GM12891 (cell line): ENCODE results near the gene FLAD1.
"Not testable (repeated sequence)": the region's sequence is repeated elsewhere in the genome, so short reads cannot be mapped to it uniquely, and the experiment has no call there.

Experiments
- DNase-seq: peaks from one replicate; pipeline ENCODE4 v3.0.0; 2011; ENCODE audit warnings: low spot score; ENCODE audit not compliant: insufficient read length
- FAIRE-seq: peaks from 2 replicates; lab custom pipeline; 2011; peaks lifted over from hg19 to GRCh38; lab: Jason Lieb, UNC
- PAX5 ChIP-seq: IDR thresholded peaks from 2 replicates; pipeline ENCODE4 v1.6.1; 2011; ENCODE audit warnings: low read length, moderate library complexity, mild to moderate bottlenecking; ENCODE audit not compliant: insufficient read depth, severe bottlenecking
- POLR2A ChIP-seq: IDR thresholded peaks from 2 replicates; pipeline ENCODE4 v1.6.1; 2011; ENCODE audit warnings: low read depth, low read length, control low read depth
- POLR2AphosphoS5 ChIP-seq: IDR thresholded peaks from 2 replicates; pipeline ENCODE4 v1.6.1; 2011; ENCODE audit warnings: low read depth, low read length, control low read depth
- POU2F2 ChIP-seq: IDR thresholded peaks from 2 replicates; pipeline ENCODE4 v1.6.1; 2011; ENCODE audit warnings: low read depth, mild to moderate bottlenecking, control low read depth, low read length, moderate library complexity
- SPI1 ChIP-seq: IDR thresholded peaks from 2 replicates; pipeline ENCODE4 v1.6.1; 2011; ENCODE audit warnings: low read depth, low read length, control low read depth
- TAF1 ChIP-seq: IDR thresholded peaks from 2 replicates; pipeline ENCODE4 v1.6.1; 2011; ENCODE audit warnings: low read depth, low read length, control low read depth

The FLAD1 gene

DNA sequence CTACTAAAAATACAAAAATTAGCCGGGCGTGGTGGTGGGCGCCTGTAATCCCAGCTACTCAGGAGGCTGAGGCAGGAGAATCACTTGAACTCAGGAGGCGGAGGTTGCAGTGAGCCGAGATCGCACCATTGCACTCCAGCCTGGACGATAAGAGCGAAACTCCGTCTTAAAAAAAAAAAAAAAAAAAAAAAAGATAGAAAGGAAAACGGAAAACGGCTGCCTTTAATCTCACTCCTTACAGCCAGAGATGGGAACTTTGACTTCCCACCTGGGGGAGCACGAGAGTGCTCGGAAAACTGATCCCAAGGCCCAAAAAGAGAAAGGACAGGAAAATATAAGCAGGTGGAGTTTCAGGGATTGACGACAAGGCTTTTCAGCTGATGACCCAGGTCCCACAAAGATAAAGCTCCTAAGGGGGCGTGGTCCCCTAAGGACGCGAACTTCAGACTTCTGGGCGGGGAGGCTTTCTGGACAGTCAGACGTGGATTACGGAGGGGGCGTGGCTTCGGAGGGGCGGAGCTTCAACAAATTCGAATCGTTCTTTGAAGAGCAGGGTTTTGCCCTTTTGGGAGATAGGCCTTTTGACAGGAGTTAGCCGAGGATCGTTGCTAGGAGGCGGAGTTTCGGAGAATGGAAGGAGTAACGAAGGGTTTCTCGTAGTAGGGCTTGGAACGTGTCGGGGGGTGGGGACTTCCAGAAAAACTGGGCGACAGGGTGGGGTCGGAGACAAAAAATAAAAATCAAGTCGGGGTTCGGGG is 9.6 kb upstream of the FLAD1 start:
- DNase-seq (peak; percentile 79), FAIRE-seq (peak; percentile 66)
- TF ChIP-seq POLR2A (peak; percentile 29; the same call in 1 of the 2 replicates), TAF1 (no peak; the same call in 1 of the 2 replicates), PAX5 (no peak), SPI1 (no peak), POU2F2 (0 out of 2 replicates have a peak, but pooled peaks have one; percentile 3), POLR2AphosphoS5 (no peak; the same call in 1 of the 2 replicates)

DNA sequence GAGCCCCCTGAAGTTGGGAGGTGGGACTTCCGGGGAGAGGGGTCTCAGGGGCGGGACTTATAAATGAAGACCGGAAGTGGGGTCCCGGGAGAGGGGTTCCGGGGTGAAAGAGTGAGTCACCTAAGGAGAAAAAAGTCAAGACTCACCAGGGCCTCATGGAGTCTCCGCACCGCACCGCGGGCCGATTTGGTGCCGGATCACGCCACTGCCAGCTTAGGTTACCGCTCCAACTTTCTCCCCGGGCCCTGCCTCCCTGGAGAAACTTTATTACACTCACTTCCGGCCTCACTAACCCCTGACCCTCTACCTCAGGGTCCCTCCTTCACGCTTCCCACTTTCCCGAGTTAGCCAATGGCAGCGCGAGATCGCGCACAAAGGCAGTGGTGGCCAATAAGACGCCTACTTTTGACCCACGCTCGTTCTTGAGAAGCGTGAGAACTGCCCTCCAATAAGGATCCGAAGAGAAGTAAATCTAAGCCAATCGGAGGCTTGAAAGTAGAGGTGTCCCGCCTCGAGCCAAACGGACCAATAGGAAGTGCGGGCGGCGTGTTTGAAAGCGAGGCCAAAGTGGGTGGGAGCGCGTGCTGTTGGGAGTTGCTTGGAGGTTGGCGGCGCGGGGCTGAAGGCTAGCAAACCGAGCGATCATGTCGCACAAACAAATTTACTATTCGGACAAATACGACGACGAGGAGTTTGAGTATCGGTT is 8.9 kb upstream of the FLAD1 start, which contains the start of gene CKS1B:
Gene CKS1B, plus strand, starts transcription at position 580 of the 706 bp plus-strand sequence. Its CDS starts 65 bp downstream, at position 645.
- 0 out of 2 replicates have a peak, but pooled peaks have one; percentile 7 for TF ChIP-seq SPI1
- TF ChIP-seq POU2F2 = no peak; the same call in 1 of the 2 replicates
- TF ChIP-seq POLR2AphosphoS5 = peak; percentile 80
- TF ChIP-seq POLR2A = peak; percentile 62
- no peak; the same call in none of the 2 replicates for TF ChIP-seq TAF1
- FAIRE-seq (no peak), DNase-seq (peak; percentile 81)

DNA sequence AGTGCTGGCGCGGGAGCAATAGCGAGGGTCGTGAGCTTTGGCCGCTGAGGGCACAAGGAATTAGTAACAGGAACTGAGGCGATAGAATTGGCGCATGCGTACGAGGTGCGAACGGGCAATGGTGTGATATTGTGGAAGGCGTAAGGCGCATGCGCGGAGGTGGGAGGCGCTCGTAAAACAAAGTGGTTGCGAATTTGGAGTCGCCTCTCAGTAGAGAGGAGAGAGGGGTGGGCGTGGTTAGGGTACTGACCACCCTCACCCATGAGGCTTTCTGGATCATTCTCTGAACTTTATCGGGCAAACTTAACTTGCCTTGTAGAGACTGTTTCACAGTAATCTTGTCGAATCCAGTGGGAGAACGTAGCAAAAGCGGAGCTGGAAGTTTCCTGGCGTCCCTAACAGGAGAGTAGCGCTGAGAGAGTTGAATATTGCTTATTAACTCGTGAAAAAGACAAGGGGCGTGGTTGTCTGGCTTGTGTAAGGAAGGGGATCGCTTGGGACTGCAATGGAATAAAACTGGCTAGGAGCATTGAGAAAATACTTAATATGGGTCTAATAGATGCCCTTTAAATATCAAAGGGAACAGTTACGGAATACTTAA is 8.2 kb upstream of the FLAD1 start:
- peak; percentile 68 for DNase-seq
- peak; percentile 97 for FAIRE-seq
- TF ChIP-seq TAF1 (peak; percentile 58; the same call in 1 of the 2 replicates), POLR2A (peak; percentile 66), SPI1 (peak; percentile 64), POLR2AphosphoS5 (peak; percentile 62), POU2F2 (no peak), PAX5 (no peak)

DNA sequence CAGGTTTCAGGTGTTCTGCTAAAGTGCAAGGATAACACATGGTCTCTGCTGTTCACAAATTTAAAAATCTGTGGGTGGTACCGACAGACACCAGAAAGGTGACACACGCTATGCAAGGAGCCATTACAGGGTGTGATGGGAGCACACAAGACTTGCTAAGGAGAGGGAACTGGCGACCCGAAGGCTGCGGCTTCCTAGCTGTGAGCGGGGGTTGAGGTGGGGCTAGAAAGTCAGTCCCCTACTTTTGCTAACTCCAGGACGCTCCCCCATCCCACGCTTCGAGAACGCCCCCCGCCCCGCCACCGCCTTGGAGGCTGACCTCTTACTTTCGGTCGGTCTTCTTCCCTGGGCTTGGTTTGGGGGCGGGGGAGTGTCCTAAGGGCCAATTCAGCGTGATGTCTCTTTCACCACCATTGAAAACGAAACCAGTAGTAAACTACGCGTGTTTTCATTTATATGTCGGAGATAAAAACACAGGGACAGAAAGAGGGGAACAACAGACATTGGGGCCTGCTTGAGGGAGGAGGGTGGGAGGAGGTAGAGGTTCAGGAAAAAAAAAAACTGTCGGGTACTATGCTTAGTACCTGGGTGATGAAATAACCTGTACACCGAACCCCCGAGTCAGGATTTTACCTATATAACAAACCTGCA is 7.6 kb upstream of the FLAD1 start:
- TF ChIP-seq POU2F2 = peak; percentile 30; the same call in 1 of the 2 replicates
- no peak for TF ChIP-seq TAF1
- 0 out of 2 replicates have a peak, but pooled peaks have one; percentile 31 for TF ChIP-seq POLR2A
- DNase-seq (no peak), FAIRE-seq (peak; percentile 66)

DNA sequence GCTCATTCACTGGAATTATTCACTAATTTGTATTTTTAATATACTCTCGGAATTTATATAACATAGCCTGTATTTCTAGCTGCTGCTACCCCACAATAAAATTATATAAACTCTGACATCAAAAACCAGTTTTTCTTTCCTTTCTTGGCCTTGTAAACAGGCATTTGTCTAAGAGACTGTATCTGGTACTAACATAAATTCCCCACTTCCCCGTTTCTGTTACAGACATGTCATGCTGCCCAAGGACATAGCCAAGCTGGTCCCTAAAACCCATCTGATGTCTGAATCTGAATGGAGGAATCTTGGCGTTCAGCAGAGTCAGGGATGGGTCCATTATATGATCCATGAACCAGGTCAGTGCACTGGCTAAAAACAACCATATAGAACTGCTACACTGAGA is 5.4 kb upstream of the FLAD1 start:
- TF ChIP-seq SPI1 = peak; percentile 50
- not testable (repeated sequence) for FAIRE-seq, DNase-seq

DNA sequence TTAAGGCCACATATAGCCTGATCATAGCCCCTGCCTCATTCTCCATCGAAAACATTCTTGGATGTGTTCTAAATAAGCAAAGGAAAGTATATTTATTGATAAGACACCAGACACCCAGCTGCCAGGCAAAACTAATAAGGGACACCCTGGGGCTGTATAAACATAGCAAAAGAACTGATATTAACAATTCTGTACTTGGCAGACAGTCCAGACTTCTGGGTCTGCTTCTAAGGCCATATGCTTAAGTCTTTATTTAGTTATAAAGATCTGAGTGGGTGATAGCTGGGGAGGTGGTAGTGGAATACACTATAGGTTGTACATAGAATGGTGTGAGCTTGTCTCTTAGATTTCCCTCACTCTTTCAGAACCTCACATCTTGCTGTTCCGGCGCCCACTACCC is 4.8 kb upstream of the FLAD1 start:
- TF ChIP-seq POLR2A (no peak), POU2F2 (no peak), PAX5 (no peak), POLR2AphosphoS5 (no peak), SPI1 (no peak), TAF1 (no peak)
- DNase-seq (no peak), FAIRE-seq (no peak)

DNA sequence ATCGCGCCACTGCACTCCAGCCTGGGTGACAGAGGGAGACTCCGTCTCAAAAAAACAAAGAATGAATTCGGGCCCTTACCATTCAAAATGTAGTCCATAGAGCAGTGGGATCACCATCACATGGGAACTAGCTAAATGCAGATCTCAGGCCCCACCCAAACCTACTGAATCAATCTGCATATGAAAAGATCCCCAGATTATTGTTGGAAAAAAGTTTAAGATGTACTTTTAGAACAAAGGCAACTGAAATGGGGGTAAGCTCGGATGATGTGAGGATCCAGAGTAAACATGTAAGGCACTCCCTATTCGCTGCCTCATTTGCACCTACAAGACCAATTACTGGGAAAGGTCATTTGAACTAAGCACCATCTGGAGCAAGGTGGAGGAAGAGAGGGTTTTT is 803 bp upstream of the FLAD1 start:
- TF ChIP-seq TAF1 (no peak), POLR2AphosphoS5 (no peak), PAX5 (no peak), SPI1 (no peak), POLR2A (no peak), POU2F2 (no peak)
- FAIRE-seq = no peak
- no peak for DNase-seq

DNA sequence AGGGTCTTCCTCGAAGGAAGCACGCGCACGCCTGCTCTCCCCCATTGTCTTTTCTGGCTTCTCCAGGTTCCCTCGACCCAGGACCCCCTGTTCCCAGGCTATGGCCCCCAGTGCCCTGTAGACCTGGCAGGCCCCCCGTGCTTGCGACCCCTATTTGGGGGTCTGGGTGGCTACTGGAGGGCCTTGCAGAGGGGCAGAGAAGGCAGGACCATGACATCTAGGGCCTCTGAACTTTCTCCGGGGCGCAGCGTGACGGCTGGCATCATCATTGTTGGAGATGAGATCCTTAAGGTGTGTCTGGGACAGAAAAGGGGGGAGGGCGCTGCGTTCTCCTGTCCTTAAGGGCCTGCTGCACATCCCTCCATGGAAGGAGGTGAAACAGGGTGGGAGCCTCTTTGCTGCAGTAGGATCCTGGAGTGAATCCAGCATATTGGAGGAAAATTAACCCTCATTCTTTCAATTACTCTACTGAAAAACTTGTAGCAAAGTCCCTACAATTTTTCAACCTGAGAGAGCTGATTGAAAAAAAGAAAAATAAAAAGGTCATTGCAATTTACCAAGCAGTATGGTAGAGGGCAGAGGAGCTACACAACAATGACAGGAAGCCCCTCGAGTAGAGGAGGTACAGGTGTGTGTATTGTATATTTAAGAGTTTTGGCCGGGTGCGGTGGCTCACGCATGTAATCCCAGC is 777 bp downstream of the FLAD1 start:
- DNase-seq = no peak
- no peak for FAIRE-seq
- no peak for TF ChIP-seq POLR2AphosphoS5
- TF ChIP-seq TAF1 = no peak
- TF ChIP-seq POU2F2 = no peak
- no peak for TF ChIP-seq POLR2A
- no peak for TF ChIP-seq PAX5
- no peak for TF ChIP-seq SPI1

DNA sequence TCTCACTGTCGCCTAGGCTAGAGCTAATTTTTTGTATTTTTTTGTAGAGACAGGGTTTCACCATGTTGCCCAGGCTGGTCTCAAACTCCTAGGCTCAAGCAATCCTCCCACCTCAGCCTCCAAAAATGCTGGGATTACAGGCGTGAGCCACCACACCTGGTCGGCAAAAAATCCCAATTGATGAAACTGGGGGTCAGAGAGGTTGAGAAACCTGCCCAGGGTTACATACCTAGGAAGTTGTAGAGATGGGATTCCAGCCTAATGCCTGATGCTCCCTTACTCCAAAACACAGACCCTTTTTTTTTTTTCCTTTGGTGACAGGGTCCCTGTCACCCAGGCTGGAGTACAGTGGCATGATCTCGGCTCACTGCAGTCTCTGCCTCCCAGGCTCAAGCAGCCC is 3.6 kb downstream of the FLAD1 start:
- DNase-seq, FAIRE-seq: not testable (repeated sequence)
